ENCODE measurements around the gene ADAMTSL1. TPM values are rescaled to one million over a fixed set of nuclear protein-coding genes. Genes with fewer than 3 reads are reported as not detected.

ADAMTSL1 gene
- total and polyA plus RNA-seq, 2 of the 8 experiments (the other 6 are each of a cell fraction or from before 2014, with no cell fraction given): 0.84 to 1.1 TPM

GRCh38 chr9:18683312-18683711, 209.4 kb downstream of the ADAMTSL1 start (continued):
- no peak for TF ChIP-seq RFX5 (IDR thresholded peaks at IDR 0.05; ENCODE audit: borderline replicate concordance, low read depth, low read length)
- TF ChIP-seq, protein P1, sequence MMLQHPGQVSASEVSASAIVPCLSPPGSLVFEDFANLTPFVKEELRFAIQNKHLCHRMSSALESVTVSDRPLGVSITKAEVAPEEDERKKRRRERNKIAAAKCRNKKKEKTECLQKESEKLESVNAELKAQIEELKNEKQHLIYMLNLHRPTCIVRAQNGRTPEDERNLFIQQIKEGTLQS (IDR thresholded peaks at IDR 0.05; ENCODE audit: insufficient read depth, low read depth, low read length): no peak
- no peak for TF ChIP-seq E2F6 (IDR thresholded peaks at IDR 0.05)
- no peak for TF ChIP-seq FOSL1 (IDR thresholded peaks at IDR 0.05; ENCODE audit: insufficient read depth, low read depth, low read length)

Data from H1 (cell line).